ENCODE results near the gene KCNH2.

Gene KCNH2

DNA sequence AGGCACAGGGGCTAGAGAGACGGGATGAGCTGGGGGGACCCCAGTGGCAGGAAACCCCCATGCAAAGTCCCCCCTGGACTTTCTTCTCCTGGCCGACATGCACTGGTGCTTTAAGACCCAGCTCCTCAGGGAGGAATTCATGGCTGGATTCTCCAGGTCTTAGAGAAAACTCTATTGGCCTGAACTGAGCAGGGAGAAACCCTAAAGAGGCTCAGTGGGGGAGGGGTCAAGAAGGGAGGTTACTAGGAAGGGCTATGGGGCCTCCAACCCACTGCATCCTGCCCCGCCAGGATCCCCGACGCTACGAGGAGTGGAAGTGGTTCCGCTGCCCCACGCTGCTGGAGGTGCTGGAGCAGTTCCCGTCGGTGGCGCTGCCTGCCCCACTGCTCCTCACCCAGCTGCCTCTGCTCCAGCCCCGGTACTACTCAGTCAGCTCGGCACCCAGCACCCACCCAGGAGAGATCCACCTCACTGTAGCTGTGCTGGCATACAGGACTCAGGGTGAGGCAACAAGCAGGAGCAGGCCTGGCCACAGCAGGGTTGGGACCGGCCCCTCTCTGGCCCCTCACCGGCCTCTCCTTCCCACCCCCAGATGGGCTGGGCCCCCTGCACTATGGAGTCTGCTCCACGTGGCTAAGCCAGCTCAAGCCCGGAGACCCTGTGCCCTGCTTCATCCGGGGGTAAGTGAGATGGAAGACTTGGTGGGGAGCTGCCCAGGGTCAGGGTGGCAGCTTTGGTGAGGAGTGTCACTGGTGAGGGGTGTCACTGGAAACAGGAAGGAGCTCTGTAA lies 32.4 kb upstream of the KCNH2 start:
- TF ChIP-seq, protein P1, sequence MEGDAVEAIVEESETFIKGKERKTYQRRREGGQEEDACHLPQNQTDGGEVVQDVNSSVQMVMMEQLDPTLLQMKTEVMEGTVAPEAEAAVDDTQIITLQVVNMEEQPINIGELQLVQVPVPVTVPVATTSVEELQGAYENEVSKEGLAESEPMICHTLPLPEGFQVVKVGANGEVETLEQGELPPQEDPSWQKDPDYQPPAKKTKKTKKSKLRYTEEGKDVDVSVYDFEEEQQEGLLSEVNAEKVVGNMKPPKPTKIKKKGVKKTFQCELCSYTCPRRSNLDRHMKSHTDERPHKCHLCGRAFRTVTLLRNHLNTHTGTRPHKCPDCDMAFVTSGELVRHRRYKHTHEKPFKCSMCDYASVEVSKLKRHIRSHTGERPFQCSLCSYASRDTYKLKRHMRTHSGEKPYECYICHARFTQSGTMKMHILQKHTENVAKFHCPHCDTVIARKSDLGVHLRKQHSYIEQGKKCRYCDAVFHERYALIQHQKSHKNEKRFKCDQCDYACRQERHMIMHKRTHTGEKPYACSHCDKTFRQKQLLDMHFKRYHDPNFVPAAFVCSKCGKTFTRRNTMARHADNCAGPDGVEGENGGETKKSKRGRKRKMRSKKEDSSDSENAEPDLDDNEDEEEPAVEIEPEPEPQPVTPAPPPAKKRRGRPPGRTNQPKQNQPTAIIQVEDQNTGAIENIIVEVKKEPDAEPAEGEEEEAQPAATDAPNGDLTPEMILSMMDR (IDR thresholded peaks at IDR 0.05; ENCODE audit: insufficient read depth, low read depth, low read length, missing control alignments), result no peak
- DNase-seq (ENCODE audit: low read depth), result no peak
- no peak overlapping the region for H3K4me3 ChIP-seq (ENCODE audit: low read length)

DNA sequence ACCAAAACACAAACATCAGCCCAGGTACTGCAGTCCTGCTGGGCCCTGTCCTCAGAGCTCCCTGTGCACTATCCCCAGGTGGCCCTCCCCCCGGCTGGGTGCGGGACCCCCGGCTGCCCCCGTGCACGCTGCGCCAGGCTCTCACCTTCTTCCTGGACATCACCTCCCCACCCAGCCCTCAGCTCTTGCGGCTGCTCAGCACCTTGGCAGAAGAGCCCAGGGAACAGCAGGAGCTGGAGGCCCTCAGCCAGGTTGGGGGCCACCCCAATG lies 31.9 kb upstream of the KCNH2 start:
- TF ChIP-seq, protein P1 (IDR thresholded peaks at IDR 0.05; ENCODE audit: insufficient read depth, low read depth, low read length, missing control alignments), result no peak
- no peak overlapping the region for H3K4me3 ChIP-seq (ENCODE audit: low read length)
- DNase-seq (ENCODE audit: low read depth), result no peak

DNA sequence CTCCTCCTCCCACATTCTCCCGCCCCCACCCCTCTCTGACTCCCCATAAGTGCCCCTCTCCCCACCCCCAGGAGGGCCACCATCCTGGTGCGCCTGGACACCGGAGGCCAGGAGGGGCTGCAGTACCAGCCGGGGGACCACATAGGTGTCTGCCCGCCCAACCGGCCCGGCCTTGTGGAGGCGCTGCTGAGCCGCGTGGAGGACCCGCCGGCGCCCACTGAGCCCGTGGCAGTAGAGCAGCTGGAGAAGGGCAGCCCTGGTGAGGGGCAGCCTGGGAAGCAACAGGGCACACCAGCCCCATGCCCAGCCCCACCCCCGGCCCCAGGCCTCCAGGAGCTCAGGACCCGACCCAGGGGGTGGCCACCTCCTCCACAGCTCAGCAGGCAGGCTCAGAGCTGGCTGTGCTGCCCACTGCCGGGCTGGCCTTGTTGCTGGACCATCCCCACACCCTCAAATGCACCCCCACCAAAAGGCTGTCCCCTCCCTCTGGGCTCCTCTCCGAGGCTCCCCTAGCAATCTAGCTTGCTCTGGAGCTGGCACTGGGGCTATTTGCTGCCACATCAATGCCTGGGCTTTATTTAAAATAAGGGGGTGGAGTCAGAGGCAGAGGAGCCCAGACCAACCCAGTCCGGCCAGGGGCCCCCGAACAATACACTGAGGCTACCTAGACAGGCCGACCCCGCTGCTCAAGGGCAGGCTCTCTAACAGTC lies 31.4 kb upstream of the KCNH2 start:
- TF ChIP-seq, protein P1 (IDR thresholded peaks at IDR 0.05; ENCODE audit: insufficient read depth, low read depth, low read length, missing control alignments), result no peak
- DNase-seq (ENCODE audit: low read depth), result no peak
- H3K4me3 ChIP-seq (ENCODE audit: low read length), result no peak overlapping the region

DNA sequence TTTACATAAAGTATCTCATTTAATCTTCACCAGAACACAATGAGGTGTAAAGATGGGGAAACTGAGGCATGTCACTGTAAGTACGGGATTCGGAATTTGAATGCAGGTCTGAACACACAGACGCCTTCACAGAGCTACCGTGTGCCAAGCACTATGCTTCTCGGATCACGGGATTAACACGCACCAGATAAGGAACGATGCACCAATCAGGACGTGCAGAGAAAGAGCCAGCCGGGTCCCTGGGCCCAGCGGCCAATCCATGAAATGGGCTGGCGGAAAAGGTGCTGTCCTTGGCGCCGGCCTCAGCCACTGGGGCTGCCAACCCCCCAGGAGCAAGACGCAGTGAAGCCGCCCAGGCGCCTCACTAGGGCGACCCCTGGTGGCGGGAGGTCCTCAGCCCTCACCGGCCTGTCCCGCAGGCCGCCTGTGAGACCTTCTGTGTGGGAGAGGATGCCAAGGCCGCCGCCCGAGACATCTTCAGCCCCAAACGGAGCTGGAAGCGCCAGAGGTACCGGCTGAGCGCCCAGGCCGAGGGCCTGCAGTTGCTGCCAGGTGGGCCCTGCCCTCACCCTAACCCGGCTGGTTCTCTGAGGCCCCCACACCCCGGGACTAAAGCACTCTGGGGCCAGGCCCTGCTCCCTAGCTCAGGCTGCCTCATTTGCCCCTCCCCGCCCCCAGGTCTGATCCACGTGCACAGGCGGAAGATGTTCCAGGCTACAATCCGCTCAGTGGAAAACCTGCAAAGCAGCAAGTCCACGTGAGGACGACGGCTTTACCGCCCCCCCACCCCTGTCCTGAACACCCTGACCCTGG lies 30.6 kb upstream of the KCNH2 start:
- DNase-seq (ENCODE audit: low read depth), result peak; percentile 42
- H3K4me3 ChIP-seq (ENCODE audit: low read length), result peak overlapping the region; percentile 15
- TF ChIP-seq, protein P1 (IDR thresholded peaks at IDR 0.05; ENCODE audit: insufficient read depth, low read depth, low read length, missing control alignments), result peak; percentile 60

DNA sequence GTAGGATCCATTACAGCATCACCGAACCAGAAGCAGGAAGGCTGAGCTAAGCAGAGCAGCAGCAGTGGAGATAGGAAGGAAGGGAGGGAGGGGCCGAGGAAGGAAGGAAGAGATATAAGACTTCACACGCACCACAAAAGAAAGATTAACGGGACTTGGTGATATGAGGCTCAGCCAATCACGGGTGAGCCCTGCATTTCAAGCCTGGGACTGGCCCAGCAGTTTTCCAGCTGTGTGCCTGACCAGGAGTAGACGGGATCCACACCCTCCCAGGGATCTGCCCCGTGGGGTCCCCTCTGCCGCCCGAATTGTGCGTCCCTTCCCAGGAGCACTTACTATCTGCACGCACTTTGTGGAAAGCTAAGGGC lies 30.0 kb upstream of the KCNH2 start:
- TF ChIP-seq, protein P1 (IDR thresholded peaks at IDR 0.05; ENCODE audit: insufficient read depth, low read depth, low read length, missing control alignments), result no peak

DNA sequence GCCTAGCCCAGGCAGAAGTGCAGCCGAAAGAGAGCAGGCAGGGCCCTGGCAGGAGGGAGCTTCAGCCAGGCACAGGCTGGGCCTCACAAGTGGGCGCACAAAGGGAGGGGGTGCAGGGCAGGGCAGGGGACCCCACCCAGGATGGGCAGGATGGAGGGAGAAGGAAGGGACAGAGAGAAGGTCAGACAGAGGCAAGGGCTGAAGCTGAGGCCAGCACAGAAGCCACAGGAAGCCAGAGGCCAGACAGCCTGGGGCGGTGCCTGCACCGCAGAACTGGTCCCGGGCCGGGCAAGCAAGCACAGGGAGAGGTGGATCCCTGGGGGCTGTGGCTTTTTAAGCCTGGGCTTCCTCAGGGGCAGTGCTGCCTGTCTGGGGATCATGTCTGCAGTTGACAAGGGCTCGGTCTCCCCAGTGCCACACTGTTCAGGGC lies 29.4 kb upstream of the KCNH2 start:
- no peak overlapping the region for H3K4me3 ChIP-seq (ENCODE audit: low read length)
- no peak for DNase-seq (ENCODE audit: low read depth)
- TF ChIP-seq, protein P1 (IDR thresholded peaks at IDR 0.05; ENCODE audit: insufficient read depth, low read depth, low read length, missing control alignments), result no peak

More for the DNA sequence above, 30.0 kb upstream of the KCNH2 start:
- DNase-seq (ENCODE audit: low read depth), result no peak
- no peak overlapping the region for H3K4me3 ChIP-seq (ENCODE audit: low read length)
